GM18907 (cell line): ENCODE data around the gene SLC2A10.

Experiments
- ATAC-seq: cut with Tn5 transposase; IDR thresholded peaks from one replicate; pipeline ENCODE4 v1.9.1; 2021; ENCODE audit warnings: mild to moderate bottlenecking, moderate library complexity; ENCODE audit not compliant: unreplicated experiment

The SLC2A10 gene

DNA sequence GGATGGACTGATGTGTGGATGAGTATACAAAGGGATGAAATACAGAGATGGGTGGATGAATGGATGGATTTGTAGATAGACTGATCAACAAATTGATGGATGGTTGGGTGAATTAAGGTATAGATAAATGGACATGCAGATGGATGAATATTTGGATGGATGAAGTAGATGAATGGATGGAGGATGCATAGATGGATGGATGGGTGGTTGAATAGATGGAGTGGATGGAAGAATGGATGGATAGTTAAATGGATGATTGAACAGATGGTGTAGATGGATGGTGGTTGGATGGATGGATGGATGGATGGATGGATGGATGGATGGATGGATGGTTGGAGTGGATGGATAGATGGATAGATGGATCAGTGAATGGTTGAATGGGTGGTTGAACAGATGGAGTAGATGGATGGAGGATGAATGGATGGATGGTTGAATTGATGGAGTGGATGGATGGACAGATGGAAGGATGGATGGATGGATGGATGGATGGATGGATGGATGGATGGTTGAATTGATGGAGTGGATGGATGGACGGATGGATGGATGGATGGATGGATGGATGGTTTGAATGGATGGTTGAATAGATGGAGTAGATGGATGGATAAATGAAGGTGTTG, 15.0 kb downstream of the SLC2A10 start:
- no peak for ATAC-seq

DNA sequence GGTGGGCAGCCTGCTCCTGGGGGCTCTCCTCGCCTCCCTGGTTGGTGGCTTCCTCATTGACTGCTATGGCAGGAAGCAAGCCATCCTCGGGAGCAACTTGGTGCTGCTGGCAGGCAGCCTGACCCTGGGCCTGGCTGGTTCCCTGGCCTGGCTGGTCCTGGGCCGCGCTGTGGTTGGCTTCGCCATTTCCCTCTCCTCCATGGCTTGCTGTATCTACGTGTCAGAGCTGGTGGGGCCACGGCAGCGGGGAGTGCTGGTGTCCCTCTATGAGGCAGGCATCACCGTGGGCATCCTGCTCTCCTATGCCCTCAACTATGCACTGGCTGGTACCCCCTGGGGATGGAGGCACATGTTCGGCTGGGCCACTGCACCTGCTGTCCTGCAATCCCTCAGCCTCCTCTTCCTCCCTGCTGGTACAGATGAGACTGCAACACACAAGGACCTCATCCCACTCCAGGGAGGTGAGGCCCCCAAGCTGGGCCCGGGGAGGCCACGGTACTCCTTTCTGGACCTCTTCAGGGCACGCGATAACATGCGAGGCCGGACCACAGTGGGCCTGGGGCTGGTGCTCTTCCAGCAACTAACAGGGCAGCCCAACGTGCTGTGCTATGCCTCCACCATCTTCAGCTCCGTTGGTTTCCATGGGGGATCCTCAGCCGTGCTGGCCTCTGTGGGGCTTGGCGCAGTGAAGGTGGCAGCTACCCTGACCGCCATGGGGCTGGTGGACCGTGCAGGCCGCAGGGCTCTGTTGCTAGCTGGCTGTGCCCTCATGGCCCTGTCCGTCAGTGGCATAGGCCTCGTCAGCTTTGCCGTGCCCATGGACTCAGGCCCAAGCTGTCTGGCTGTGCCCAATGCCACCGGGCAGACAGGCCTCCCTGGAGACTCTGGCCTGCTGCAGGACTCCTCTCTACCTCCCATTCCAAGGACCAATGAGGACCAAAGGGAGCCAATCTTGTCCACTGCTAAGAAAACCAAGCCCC, 16.0 kb downstream of the SLC2A10 start:
- no peak for ATAC-seq

DNA sequence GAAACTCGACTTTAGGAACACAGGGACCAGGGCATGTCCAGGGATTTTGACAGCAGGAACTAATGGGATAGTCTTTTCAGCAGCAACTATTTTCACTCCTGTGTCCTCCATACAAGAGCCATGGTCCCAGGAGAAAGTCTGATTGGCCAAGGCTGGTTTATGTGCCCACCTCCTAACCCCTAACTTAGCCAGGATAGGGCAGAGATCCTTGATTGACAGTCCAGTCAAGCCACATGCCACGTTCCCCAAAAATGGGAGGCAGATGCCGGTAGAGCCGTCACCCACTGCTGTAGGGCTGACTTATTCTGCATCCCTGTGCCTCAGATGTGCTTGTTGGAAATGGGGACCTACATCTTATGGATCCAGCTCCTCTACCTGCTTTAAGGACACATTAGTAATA, 22.3 kb downstream of the SLC2A10 start:
- ATAC-seq: no peak

DNA sequence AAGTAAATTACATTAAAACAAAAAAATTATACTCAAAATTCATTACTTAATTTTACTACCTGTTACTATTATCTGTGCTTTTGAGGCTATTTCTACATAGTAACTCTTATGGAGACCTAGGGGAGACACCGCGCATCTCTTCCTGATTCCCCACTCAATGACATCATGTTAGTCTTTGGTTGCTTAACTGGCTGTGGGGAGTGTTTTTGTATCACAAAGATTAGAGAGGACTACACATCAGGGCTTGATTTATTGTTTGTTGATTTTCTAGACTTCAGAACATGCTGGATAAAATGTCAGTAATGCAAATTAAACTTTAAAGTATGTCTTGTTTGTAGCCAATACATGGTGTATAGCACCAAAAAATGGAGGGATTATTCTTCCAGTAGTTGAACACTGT, 26.0 kb downstream of the SLC2A10 start:
- ATAC-seq: no peak

DNA sequence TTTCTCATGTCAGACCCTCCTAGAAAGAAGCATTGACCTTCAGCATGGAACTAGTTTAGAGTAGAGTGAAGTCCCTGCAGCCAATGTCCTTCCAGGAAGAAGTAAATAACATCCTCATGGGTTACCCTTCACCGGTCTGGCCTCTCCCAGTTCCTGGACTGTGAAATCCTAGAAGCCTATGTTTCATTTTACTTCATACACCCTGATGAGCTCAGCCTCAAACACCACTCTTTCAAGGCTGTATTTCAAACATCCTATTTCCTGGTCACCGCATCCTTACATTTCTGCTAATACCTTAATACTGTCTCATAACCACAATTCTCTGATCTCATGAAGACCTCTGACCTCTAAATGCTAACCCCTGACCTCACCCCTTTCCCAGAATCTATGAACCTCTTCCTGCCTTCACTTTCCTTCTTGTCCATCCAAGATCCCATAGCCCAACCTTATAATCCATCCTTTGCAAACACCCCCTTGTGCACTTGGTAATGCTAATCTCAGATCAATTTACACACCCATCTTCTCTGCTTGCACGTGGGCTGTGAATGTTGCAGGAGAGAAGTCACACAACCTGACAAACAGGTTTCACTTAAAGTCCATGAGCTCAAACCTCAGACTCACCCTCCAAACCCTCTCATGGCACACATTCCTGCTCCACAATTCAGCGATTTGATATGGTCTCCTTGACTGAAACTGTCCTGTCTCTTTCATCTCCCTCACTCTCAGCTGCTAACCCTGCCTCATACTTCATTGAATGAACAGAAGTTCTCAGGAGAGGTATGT, 30.2 kb downstream of the SLC2A10 start:
- no peak for ATAC-seq

DNA sequence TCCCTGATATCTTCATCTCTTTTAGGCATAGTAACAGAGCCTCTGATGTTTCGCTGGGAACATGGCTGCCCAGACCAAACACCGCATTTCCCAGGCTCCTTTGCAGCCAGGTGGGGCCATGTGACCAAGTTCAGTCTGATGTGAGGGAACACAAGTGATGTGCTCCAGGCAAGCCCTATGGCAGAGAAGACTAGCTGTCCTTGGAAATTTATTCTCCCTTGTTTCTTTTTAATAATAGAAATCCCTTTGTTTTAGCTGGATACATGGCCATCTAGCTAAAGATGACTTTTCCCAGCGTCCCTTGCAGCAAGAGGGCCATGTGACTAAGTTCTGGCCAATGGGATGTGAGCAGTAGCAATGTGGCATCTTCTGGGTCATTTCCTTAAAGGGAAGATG, 30.8 kb downstream of the SLC2A10 start:
- ATAC-seq: no peak

DNA sequence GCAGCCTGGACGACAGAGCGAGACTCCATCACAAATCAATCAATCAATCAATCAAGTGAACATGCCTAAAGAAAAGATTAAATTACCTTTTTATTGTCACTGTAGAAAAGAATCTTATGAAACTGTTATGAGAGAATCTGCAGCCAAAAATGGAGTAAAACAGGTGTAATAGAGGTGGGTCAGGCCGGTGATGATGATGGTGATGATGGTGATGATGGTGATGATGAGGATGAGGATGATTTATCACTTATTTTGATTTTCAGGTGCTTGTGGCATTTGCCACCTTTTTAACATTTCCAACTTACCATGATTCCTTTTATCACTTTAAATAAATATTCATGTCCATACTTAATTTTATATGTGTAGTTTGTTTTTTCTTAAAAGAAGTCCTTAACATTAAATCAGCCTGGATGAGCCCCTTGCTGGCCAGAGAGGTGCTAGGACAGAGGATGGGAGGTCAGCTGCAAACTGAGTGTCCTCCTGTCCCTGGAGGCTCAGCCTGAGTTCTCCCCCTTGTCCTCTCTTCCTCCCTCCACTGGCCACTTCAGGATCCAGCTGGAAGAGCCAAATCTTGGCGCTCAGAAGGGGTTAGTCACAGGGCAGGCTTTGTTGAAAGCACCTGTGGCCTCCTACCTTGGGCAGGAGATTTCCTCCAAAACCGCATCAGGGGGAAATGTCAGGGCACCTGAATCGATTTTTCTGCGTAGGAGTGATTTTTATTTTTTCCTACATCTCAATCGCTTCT, 32.6 kb downstream of the SLC2A10 start:
- ATAC-seq: no peak

DNA sequence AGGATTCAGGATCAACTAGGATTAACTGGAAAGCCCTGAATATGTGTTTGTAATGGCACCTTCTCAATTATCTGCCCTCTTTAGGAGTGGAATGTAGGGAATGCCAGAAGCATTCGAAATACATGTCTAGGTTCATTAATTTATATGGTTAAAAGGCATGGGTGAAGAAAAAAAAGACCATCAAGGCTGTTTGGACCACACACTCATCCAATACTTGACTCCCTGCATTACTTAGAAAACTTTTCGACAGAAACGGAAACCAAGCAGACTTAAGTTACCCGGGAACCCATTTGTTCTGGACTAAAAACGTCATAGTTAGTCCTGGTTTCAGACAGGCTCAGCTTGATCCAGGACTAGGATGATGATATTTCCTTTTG, 33.2 kb downstream of the SLC2A10 start:
- ATAC-seq: no peak

DNA sequence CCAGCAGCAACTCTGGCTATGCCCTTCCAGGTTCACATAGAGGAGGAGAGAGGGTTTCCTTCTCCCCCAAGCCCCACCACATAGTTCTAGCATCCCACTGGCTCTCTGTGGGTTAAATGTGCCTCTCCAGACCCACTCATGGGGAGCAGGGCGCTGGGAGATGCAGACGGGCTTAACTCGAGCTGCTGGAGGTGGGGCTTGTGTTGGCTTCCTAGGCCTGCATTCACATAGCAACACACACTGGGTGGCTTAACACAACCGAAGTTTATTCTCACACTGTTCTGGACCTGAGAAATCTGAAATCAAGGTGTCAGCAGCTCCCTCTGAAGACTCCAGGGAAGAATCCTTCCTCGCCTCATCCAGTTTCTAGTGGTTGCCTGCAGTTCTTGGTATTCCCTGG, 33.6 kb downstream of the SLC2A10 start:
- ATAC-seq: no peak

DNA sequence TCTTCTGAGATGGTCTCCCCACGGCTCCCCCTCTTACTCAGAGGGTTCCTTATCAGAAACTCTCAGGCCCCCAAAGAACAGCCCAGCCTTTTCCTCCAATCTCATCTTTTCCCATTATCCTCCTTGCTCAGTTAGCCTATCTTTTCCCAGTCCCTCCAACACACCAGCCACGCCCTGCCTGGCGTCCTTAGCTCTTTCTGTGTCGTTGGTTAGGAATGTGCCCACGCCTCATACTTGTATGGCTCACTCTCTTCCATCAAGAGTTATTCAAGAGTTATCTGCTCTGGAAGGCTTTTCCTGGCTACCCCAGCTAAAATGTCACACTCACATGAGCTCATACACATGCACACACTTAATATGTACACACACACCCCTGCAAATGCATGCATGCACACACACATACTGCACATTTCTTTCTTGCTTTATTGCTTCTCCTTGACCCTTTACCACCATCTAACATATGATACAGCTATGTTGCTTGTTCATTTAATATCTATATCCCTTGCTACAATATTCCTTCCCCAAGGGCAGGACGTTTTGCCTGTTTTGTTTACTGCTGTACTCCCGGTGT, 37.6 kb downstream of the SLC2A10 start:
- ATAC-seq: no peak

DNA sequence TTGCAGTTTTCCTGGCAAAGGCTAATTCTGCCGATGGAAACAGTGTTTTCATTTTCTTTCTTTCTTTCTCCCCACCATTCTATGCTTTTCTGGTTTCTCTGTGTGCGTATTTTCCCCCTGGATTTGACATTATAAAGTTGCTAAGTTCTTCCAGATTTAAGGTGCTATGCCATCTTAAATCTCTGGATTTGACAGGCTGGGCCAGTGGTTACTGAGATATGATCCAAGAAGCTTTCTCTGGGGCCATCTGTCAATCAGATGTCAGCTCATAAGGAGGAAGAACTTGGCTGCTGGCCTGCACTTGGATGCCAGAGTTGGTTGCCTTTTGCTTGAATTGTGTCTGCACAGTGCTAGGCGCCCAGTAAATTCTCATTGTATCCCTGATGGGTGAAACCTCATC, 39.7 kb downstream of the SLC2A10 start:
- no peak for ATAC-seq

DNA sequence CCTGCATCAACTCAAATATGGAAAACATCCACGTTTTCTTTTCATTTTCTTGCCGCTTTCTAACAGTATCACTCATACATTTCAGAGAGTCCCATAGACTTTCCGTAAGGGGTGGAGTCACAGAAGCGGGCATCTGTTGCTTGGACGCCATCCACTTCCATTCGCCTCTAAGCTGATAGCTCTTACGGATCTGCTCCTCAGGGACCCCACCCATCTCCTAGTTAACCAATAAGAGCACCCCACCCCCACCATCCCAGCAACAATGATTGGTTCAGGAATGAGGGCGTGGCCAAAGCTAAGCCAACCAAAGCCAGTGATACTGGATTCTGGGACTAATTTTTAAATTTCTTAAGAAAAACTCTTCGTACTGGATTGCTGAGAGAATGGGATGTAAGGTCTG, 42.4 kb downstream of the SLC2A10 start:
- ATAC-seq: no peak

DNA sequence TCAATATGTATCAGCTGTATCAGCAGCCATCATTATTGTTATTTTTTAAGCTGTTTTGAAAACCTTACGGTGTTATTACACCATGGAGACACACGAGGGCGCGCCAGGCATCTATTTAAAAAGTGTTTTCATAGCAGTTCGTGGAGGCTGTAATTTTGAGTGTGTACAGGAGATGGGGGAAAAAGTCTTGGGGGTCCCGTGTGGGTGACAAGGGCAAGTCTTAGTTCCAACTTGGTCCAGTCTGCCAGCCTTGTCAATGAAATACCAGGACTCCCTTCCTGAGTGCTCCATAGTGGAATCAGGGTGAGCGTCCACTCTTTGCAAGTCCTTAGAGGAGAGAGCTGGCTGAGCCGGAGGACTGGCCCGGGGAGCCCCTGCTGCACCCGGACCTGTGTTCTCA, 43.3 kb downstream of the SLC2A10 start:
- ATAC-seq: no peak

DNA sequence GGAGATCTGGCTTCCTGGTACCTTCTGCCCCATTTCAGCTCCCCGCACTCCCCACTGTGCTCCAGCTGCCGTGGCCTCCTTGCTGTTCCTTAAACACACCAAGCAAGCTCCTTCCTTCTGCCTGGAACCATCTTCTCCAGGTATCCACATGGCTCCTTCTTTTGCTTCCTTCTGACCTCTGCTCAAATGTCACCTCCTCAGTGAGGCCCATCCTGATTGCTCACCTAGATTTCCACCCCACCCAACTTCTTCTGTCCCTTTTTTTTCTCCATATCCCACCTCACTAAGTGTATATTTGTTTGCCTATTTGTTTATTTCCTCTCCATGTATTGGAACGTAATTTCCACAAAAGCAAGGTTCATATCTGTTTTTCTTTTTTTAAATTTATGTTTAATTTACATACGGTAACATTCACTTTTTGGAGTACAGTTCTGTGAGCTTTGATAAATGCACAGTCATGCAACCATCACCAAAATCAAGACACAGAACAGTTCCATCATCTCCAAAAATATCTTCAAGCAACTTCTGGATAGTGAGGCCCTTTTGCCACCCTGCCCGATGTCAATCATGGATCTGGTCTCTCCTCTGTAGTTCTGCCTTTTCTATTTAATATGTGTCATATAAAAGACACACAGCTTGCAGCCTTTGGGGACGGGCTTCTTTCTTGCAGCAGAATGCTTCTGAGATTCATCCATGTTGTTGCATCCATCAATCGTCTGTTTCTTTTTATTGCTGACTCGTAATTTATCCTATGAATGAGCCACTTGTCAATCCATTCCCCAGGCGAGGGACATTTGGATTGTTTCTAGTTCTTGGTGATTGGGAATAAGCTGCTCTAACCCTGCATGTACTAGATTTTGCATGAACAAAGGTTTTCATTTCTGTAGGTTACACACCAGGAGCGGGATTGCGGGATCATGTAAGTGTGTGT, 46.3 kb downstream of the SLC2A10 start:
- no peak for ATAC-seq

DNA sequence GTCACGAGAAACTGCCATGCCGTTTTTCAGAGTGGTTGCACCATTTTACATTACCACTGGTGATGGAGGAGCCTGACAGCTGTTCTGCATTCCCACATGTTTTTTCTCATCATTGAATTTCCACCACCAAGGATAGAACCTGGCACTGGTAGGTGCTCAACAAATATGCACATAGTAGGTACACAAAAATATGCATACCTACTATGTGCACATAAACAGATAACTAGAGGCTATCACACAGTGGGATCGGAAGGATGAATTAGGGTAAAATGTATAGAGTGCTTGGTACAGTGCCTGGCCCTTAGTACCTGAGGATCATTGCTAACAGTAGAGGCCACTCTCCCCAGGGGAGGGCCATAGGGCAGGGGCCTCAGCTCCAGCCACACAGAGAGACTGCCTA, 47.0 kb downstream of the SLC2A10 start:
- no peak for ATAC-seq

DNA sequence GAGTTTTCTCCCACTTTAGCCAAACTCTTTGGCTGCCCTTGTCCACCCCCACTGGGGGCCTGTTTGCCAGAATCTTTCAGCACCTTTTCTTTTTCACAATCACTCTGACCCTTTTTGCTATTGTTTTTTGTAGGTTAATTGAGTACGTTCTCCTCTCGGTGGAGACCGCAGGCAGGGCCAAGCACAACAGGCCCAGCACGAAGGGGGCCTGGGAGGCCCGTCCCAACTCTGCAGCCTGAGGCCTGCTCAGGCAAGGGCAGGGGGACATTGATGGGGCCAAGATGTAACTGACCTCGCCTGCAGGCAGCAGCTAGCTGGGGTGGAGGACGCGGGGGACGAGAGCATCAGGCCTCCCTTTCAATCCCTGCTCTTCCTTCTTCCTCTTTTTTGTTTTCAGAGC, 47.7 kb downstream of the SLC2A10 start:
- ATAC-seq: no peak

DNA sequence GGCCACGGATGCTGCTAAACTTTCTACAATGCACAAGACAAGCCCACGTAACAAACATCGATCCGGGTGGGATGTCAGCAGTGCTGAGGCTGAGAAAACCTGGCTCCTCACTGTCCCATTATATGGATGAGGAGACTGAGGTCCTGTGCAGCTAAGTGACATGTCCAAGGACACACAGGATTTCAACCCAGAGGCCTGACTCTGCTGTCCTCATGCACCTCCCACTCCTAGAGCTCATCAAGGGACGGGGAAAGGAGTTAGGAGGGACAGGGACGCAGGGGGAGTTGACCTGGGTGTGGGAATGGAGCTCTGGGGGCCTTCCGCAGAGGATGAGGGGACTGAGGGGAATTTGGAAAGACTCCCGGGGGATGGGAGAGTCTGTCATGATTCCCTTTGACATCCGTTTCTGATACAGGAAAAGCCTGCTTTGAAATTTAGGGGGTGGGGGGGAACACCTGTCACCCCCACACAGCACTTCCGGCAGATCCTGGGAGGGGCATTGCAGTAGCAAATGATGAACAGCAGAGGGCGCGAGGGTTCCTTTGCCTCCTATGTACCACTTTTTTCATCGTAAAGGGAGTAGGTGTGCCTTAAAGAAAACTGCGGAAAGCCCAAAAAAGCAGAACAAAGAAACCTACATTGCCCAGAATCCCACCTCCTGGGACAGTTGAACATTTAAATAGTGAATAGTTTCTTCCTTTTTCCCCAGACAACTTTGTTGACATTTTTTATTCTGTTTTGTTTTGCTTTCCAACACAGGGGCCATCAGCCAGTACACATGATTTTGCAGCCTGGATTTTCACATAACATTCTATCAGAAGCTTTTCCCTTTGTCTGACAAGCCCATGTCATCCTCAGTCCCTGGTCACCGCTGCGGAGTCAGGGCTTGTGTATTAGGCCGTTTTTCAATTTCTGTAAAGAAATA, 48.6 kb downstream of the SLC2A10 start:
- no peak for ATAC-seq

DNA sequence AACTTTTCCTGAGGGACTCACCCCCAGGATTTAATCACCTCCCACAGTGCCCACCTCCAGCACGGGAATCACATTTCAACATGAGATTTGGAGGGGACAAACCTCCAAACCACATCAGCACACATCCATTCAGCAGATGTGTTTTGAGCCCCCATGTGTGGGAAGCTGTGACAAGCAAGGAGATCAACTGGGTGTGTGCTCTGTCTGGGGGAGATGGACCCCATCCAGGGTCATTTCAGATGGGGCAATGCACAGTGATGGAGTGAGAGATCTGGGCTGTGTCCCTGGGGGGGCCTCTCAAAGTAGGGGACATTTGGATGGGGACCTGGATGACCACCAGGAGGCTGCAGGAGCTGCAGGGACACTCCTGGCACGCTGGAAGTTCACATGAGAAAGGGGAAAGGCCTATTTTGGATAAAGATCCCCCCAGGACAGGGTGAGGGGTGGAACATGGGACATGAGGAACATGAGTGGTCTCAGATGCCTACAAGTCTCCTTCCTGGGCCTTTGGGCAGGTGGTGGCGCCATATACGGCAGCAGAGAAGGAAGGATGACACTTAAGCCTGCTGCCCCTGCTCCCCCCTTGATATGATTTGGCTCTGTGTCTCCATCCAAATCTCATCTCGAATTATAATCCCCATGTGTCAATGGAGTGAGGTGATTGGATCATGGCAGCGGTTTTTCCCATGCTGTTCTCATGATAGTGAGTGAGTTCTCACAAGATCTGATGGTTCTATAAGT, 49.6 kb downstream of the SLC2A10 start:
- no peak for ATAC-seq
